HuH-7 (cell line): ENCODE results near the gene KTI12.
"Not testable (repeated sequence)": the region's sequence is repeated elsewhere in the genome, so short reads cannot be mapped to it uniquely, and the experiment has no call there.

Experiments used
- DNase-seq: peaks from one replicate; pipeline ENCODE4 v3.0.0; 2011; ENCODE audit warnings: low spot score

The KTI12 gene

GRCh38 chr1:52041551-52042185 is 8.1 kb upstream of the KTI12 start:
- no peak for DNase-seq

- no peak for DNase-seq
Measured at GRCh38 chr1:52037909-52038308, 4.3 kb upstream of the KTI12 start.

GRCh38 chr1:52037402-52037814 is 3.8 kb upstream of the KTI12 start:
- peak; percentile 65 for DNase-seq

- DNase-seq = no peak
Measured at GRCh38 chr1:52034050-52034384, 407 bp upstream of the KTI12 start.

- DNase-seq = peak; percentile 24
Measured at GRCh38 chr1:52032785-52033131, 852 bp downstream of the KTI12 start.

DNA sequence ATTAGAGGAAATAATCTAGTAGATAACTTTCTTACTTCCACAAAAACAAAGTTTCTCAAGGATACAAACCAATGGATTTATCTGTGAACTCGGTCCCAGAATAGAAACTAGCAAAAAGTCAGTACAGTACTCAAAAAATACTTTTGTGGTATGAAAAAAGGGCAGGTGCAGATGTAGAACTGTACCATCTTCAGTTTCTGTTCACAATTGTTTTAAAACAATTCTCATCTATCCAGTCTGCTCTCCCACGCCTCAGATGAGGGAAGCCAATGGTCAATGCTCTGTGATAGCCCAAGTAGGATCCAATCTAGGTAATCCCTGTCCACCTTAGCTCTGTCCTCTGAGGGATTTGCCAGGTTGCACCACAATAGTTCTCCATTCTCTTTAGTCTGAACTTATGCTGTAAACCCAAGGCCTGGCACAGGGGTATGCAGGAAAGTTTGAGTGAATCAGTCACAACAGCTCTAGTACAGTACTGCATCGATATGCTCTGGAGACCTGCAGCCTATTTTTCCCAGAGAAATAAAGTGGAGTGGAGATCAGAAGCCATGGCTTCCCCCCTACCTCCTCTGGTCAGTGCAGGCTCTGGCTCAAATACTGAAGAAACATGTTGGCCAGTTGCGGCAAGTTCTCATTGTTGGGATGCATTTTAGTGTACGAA is 1.4 kb downstream of the KTI12 start:
- no peak for DNase-seq

GRCh38 chr1:52028839-52029238 is 4.8 kb downstream of the KTI12 start:
- DNase-seq = not testable (repeated sequence)

GRCh38 chr1:52028328-52028727 is 5.3 kb downstream of the KTI12 start:
- peak; percentile 13 for DNase-seq

DNA sequence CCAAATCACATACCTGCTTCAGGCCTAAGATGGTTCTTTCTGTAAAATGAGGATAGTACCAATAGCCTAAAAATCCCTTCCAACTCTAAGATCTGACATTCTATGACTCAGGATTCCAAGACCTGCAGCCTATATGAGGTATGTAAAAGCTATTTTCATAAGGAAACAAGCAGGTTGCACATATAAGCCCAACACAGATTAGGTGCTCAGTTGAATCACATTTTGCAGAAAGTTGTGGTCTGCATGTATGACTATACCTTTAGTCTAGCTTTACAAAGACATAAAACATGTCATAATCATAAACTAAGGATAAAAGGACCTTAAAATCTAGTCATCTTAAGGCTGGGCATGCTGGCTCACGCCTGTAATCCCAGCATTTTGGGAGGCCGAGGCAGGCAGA is 7.3 kb downstream of the KTI12 start:
- no peak for DNase-seq

- DNase-seq = no peak
Measured at GRCh38 chr1:52022133-52022532, 11.5 kb downstream of the KTI12 start.

DNA sequence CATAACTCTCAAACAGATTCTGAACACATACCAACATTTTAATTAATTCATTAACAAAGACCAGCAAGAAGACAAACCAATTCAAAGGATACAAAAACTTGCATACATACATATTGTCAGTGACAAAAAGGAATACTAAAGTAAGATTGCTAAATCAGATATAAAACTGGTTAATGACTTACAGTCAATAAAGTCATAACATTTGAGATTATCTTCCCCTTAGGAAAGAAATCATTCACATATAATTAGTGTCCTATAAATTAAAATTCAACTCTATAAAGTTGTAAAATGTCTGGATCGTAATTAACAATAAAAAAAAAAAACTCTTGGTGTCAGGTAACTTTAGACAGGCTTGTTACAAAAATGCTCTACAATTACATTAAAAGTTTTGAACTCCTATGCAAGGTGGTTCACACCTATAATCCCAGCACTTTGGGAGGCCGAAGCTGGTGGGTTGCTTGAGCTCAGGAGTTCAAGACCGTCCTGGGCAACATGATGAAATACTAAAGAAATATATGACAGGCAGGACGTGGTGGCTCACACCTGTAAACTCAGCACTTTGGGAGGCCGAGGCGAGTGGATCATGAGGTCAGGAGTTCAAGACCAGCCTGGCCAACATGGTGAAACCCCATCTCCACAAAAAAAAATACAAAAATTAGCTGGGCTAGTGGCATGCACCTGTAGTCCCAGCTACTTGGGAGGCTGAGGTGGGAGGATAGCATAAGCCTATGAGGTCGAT is 25.4 kb downstream of the KTI12 start:
- no peak for DNase-seq

GRCh38 chr1:52007215-52008002 is 26.2 kb downstream of the KTI12 start:
- no peak for DNase-seq

- not testable (repeated sequence) for DNase-seq
Measured at GRCh38 chr1:52006081-52006553, 27.5 kb downstream of the KTI12 start.

DNA sequence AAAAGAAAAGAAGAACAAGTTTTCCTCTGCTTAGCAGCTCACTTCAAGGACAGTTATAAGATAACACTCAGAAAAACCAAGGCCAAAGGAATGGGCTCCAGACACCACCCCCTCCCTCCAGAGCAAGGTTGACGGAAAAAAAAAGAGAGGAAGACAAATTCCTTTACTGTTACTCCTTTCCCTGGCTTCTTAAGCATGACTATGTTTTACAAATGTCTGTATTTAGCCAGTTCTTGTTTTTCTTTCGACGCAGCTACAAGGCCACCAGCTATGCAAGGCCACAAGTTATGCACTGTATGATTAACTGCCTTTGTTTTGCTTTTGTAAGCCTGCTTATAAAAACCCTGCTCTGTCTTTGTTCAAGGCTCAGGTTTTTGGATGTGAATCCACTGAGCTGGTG is 28.1 kb downstream of the KTI12 start:
- not testable (repeated sequence) for DNase-seq

- DNase-seq = no peak
Measured at GRCh38 chr1:52003877-52004276, 29.7 kb downstream of the KTI12 start.

DNA sequence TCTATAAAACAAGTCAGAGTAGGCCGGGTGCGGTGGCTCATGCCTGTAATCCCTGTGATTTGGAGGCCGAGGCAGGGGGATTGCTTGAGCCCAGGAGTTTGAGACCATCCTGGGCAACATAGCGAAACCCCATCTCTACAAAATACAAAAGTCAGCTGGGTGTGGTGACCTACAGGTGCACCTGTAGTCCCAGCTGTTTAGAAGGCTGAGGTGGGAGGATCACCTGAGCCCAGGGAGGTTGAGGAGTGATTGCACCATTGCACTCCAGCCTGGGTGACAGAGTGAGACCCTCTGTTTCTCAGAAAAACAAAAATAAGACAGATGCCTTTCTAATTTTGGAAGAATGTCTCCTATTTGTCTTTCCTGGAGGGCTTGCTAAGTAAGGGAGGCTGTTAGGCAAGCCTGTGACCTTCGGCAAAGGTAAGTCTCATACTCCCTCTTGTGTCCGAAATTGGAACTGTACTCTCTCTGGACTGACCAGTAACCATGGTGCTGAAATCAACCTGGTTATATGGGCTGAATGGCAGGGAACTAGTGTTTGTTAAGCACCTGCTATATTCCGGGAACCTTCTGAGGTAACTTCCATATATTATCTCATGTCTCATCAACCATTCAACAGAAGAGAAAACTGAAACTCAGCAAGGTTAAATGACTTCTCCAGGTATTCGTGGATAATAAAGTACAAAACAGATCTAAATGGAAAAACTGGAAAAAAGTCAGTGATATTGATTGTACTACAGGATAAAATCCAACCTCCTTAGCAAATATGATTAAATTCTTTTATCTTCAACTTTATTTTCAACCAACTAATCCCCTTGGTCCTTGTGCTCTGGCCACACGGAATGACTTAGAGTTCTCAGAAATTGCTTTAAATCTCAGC is 31.3 kb downstream of the KTI12 start:
- peak; percentile 80 for DNase-seq

GRCh38 chr1:51998701-51999100 is 34.9 kb downstream of the KTI12 start:
- DNase-seq = no peak

DNA sequence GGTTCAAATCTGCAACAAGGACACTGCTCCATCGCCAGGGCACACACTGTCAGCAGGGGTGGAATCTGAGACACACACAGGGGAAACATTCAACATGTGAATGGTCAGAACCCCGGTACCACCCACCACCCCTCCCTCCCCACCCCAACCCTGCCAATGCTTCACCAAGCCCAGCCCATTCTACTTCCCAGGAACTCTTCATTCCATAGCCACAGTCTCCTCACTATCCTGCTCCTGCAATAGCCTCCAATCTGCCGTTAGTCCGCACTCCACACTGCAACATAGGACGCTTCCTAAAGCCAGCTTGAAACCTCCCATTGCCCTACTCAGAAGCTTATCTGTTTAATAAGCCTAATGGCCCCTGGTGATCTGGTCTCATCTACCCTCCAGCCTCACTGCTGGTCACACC is 35.6 kb downstream of the KTI12 start:
- DNase-seq = no peak

GRCh38 chr1:51990478-51990965 is 43.1 kb downstream of the KTI12 start, which contains the start of gene RAB3B:
TSS of gene RAB3B (minus strand) at chr1:51990700. CDS start at chr1:51977117, 13,583 bp downstream.
- peak; percentile 83 for DNase-seq

DNA sequence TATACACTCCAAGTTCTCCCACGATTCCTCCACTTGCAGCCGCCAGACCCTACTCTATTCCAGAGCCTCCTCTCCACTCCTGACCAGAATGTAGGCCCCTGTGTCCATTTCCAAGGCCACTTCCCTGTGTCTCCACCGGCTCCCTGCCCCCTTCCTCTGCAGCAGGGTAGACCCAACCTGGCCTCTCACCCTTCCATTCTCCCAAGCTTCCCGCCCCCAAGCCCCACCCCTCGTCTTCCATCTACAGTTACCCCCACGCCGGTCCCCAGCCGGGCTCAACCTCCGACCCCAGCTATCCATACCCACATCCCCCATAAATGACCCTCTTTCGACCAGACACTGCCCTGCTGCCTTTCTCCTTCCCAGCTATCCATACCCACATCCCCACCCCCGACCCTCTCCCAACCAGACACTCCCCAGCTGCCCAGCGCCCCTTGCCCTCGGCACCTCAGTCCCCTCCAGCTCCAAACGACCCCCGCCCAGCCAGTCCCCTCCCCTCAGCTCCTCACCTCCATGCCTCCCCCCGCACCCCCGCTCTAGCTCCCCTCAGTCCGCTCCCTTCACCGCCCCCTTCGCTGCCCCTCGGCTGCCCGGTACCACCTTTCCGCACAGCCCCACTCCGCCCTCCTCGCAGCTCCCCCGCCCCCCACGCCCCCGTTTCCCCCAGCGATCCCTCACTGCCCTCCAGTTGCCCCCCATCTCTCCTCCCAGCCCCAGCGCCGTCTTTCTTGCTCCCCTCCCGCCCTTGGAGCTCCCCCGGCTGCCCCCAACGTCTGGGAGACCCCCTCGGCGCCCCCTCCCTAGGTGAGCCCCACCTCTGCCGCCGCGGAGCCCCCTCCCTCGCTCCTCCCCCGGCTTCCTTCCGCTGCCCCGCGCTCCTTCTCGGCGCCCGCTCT is 43.8 kb downstream of the KTI12 start:
- peak; percentile 25 for DNase-seq
